Osteoblast (primary cell): ENCODE data around the gene CRYBB3. TPM values are rescaled to one million over a fixed set of nuclear protein-coding genes. Genes with fewer than 3 reads are reported as not detected.
"Not testable (repeated sequence)": the region's sequence is repeated elsewhere in the genome, so short reads cannot be mapped to it uniquely, and the experiment has no call there.

Source experiments
- DNase-seq: peaks from one replicate; pipeline ENCODE4 v3.0.0; 2011; ENCODE audit warnings: low spot score, mixed read lengths; ENCODE audit not compliant: insufficient read length; ENCODE audit errors: missing footprints
- H2AFZ ChIP-seq: 2 replicates; pipeline ENCODE4 v1.6.0; 2011; ENCODE audit warnings: mild to moderate bottlenecking, low read length
- H3K27ac ChIP-seq: 2 replicates; pipeline ENCODE4 v1.5.1; 2011; ENCODE audit warnings: mild to moderate bottlenecking, low read depth, low read length, moderate library complexity
- H3K27me3 ChIP-seq: 2 replicates; pipeline ENCODE4 v1.6.0; 2012; ENCODE audit warnings: mild to moderate bottlenecking, control low read depth, inconsistent platforms, low read length, moderate library complexity; ENCODE audit not compliant: insufficient read depth
- H3K36me3 ChIP-seq: 2 replicates; pipeline ENCODE4 v1.5.1; 2011; ENCODE audit warnings: mild to moderate bottlenecking, low read length, control low read depth, moderate library complexity; ENCODE audit not compliant: insufficient read depth
- H3K4me1 ChIP-seq: 2 replicates; pipeline ENCODE4 v1.5.1; 2011; ENCODE audit warnings: mild to moderate bottlenecking, low read length, control low read depth, moderate library complexity; ENCODE audit not compliant: insufficient read depth
- H3K4me2 ChIP-seq: 2 replicates; pipeline ENCODE4 v1.6.0; 2011; ENCODE audit warnings: mild to moderate bottlenecking, low read length; ENCODE audit not compliant: insufficient read depth
- H3K4me3 ChIP-seq: fragments of 200-600 bp; sonication (generic); 3 replicates; pipeline ENCODE4 v1.5.1; 2012; ENCODE audit warnings: mild to moderate bottlenecking, low read length, inconsistent platforms; ENCODE audit not compliant: insufficient read depth
- H3K79me2 ChIP-seq: 2 replicates; pipeline ENCODE4 v1.6.0; 2012; ENCODE audit warnings: mild to moderate bottlenecking, low read length, control low read depth, inconsistent platforms; ENCODE audit not compliant: insufficient read depth
- H3K9me3 ChIP-seq: 2 replicates; pipeline ENCODE4 v1.5.1; 2011; ENCODE audit warnings: low read depth, low read length, control low read depth
- H4K20me1 ChIP-seq: 2 replicates; pipeline ENCODE4 v1.6.0; 2012; ENCODE audit warnings: mild to moderate bottlenecking, low read length, control low read depth; ENCODE audit not compliant: insufficient read depth
- CTCF ChIP-seq: IDR thresholded peaks from 2 replicates; pipeline ENCODE4 v1.5.1; 2011; ENCODE audit warnings: mild to moderate bottlenecking, low read depth, low read length, moderate library complexity; ENCODE audit errors: extremely low read depth
- small RNA-seq: library from RNA; depleted of rRNA; stranded (forward); fragments of <200 nt; gene quantifications from one replicate; pipeline ENCODE3, GENCODE V24; 2012
- total RNA-seq: library from RNA; depleted of rRNA; stranded (reverse); fragments of >200 nt; gene quantifications from 2 replicates; pipeline ENCODE4 v1.2.3, GENCODE V29; 2012

Gene CRYBB3
- total RNA-seq, 1 donor = not detected

- Histone ChIP-seq H4K20me1 (no peaks in the 10 kb centered on the region), H3K36me3 (no peaks in the 10 kb centered on the region), H3K4me3 (no peak overlapping the region), H3K4me2 (no peak overlapping the region), H3K27ac (no peak overlapping the region), H3K27me3 (no peaks in the 10 kb centered on the region), H2AFZ (no peak overlapping the region), H3K4me1 (no peaks in the 10 kb centered on the region), H3K9me3 (no peaks in the 10 kb centered on the region), H3K79me2 (no peaks in the 10 kb centered on the region)
- peak; percentile 45 for DNase-seq
- TF ChIP-seq CTCF = no peak
Observed at GRCh38 chr22:25237503-25237902, 37.8 kb downstream of the CRYBB3 start.

GRCh38 chr22:25238058-25238457 lies 38.4 kb downstream of the CRYBB3 start:
- H4K20me1 ChIP-seq, H3K36me3 ChIP-seq: not testable (repeated sequence)

GRCh38 chr22:25255169-25255568 lies 55.5 kb downstream of the CRYBB3 start:
- not testable (repeated sequence) for H3K9me3 ChIP-seq, H2AFZ ChIP-seq, H3K4me3 ChIP-seq, H3K27ac ChIP-seq, H3K36me3 ChIP-seq, H3K79me2 ChIP-seq, H3K27me3 ChIP-seq, DNase-seq, H3K4me1 ChIP-seq, H4K20me1 ChIP-seq, H3K4me2 ChIP-seq

More at GRCh38 chr22:25238058-25238457, 38.4 kb downstream of the CRYBB3 start:
- H2AFZ ChIP-seq, H3K27me3 ChIP-seq, DNase-seq, H3K4me3 ChIP-seq, H3K27ac ChIP-seq, H3K4me1 ChIP-seq, H3K4me2 ChIP-seq, H3K79me2 ChIP-seq, H3K9me3 ChIP-seq: not testable (repeated sequence)

Small RNAs within 50 kb of the gene (small RNA-seq; reads per million reads assigned to genes)
- gene Z99916.2 = not detected

Other genes starting within 250 kb of the CRYBB3 start
- 16.6 and 18.3 TPM in 2 replicates for gene KIAA1671, start 247.1 kb upstream of the CRYBB3 start, total RNA-seq
- not detected in 2 replicates for gene CRYBB2, start 19.8 kb downstream of the CRYBB3 start, total RNA-seq